GM20431 (cell line): ENCODE results near the gene LIN28A.

ENCODE experiments used
- in situ Hi-C: fragments of 300-500 bp; cut with MseI, MboI; formaldehyde crosslinking; loops from one replicate; pipeline ENCODE4 v1.15.0; 2020; ENCODE audit warnings: low sequenced_read_pairs; ENCODE audit not compliant: unreplicated experiment

The LIN28A gene

GRCh38 chr1:26476958-26477357 lies 66.3 kb downstream of the LIN28A start:
- in situ Hi-C loops, result no loop called here

GRCh38 chr1:26477446-26478152 lies 67.0 kb downstream of the LIN28A start:
- in situ Hi-C loops, result no loop called here

GRCh38 chr1:26478159-26478558 lies 67.5 kb downstream of the LIN28A start:
- in situ Hi-C loops, result no loop called here

GRCh38 chr1:26478988-26479387 lies 68.4 kb downstream of the LIN28A start:
- in situ Hi-C loops, result no loop called here
